ENCODE data around the gene SCNM1. TPM values are rescaled to one million over a fixed set of nuclear protein-coding genes. Genes with fewer than 3 reads are reported as not detected.
A peak's percentile ranks its signal among the peaks of the same experiment; 100 is the strongest.

The SCNM1 gene
- total and polyA plus RNA-seq, 2 experiments from 2014 or later: 27.1 to 92.3 TPM

DNA sequence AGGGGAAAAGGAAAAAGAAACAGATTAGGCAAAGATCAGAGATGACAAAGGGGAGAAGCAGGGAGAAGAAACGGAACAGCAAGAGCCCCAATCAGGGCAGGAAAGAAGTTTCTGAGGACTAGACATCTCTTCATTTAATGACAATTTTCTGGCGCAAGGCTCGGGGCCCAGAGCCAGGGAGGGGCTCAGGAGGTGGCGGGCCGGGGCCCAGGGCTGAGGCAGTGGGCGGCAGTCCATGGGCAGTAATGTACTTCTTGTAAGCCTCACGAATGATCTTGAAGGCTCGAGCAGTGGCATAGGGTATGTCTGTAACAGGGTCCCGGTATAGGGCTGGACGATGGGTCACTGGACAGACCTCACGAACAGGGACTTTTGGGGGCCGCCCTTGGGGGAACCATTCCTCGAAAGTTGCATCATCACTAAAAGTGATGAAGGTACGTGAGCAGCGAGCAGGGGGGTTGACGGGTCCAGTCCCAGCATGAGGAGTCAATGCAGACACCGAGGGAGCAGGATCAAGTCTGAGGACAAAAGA lies 10.6 kb downstream of the SCNM1 start:
- Mint-ChIP-seq H3K27ac (peak overlapping the region; percentile 68; the same call in 1 of the 2 replicates), H3K9me3 (no peaks in the 10 kb centered on the region), H3K4me1 (no peaks in the 10 kb centered on the region), H3K27me3 (ENCODE audit: insufficient read depth, low read depth, poor library complexity) (peaks cover 5% of the 10 kb centered on the region), H3K4me3 (no peak overlapping the region), H3K36me3 (ENCODE audit: low read depth) (peaks cover 66% of the 10 kb centered on the region)
- DNase-seq (ENCODE audit: low spot score): no peak
- H3K27me3 ChIP-seq (ENCODE audit: insufficient read depth): no peaks in the 10 kb centered on the region
- no peak overlapping the region for H3K4me3 ChIP-seq
- H2AFZ ChIP-seq: no peak overlapping the region
- no peak overlapping the region for H3K27ac ChIP-seq (ENCODE audit: low read depth)
- H3K4me1 ChIP-seq (ENCODE audit: insufficient read depth): no peaks in the 10 kb centered on the region
- no peaks in the 10 kb centered on the region for H3K79me2 ChIP-seq (replicated peaks; ENCODE audit: insufficient read depth)
- TF ChIP-seq CTCF (conservative IDR thresholded peaks at IDR 0.05; ENCODE audit: low read depth in 2 of 2) (no peak), NANOG (IDR thresholded peaks at IDR 0.05; ENCODE audit: borderline replicate concordance) (no peak), STAT1 (IDR thresholded peaks at IDR 0.05; ENCODE audit: unreplicated experiment) (no peak), POLR2AphosphoS5 (IDR thresholded peaks at IDR 0.05; ENCODE audit: low read depth) (no peak), ZNF331 (CRISPR knock-in tag; IDR thresholded peaks at IDR 0.05; ENCODE audit: low read depth) (no peak), CREB1 (CRISPR knock-in tag; IDR thresholded peaks at IDR 0.05; ENCODE audit: low read depth) (no peak), REST (IDR thresholded peaks at IDR 0.05; ENCODE audit: unreplicated experiment) (no peak), ZNF114 (CRISPR knock-in tag; IDR thresholded peaks at IDR 0.05) (no peak), EZH2 (IDR thresholded peaks at IDR 0.05; ENCODE audit: low read depth, unreplicated experiment) (no peak), JUNB (IDR thresholded peaks at IDR 0.05; ENCODE audit: unreplicated experiment) (no peak)
- TF ChIP-seq, protein P1, sequence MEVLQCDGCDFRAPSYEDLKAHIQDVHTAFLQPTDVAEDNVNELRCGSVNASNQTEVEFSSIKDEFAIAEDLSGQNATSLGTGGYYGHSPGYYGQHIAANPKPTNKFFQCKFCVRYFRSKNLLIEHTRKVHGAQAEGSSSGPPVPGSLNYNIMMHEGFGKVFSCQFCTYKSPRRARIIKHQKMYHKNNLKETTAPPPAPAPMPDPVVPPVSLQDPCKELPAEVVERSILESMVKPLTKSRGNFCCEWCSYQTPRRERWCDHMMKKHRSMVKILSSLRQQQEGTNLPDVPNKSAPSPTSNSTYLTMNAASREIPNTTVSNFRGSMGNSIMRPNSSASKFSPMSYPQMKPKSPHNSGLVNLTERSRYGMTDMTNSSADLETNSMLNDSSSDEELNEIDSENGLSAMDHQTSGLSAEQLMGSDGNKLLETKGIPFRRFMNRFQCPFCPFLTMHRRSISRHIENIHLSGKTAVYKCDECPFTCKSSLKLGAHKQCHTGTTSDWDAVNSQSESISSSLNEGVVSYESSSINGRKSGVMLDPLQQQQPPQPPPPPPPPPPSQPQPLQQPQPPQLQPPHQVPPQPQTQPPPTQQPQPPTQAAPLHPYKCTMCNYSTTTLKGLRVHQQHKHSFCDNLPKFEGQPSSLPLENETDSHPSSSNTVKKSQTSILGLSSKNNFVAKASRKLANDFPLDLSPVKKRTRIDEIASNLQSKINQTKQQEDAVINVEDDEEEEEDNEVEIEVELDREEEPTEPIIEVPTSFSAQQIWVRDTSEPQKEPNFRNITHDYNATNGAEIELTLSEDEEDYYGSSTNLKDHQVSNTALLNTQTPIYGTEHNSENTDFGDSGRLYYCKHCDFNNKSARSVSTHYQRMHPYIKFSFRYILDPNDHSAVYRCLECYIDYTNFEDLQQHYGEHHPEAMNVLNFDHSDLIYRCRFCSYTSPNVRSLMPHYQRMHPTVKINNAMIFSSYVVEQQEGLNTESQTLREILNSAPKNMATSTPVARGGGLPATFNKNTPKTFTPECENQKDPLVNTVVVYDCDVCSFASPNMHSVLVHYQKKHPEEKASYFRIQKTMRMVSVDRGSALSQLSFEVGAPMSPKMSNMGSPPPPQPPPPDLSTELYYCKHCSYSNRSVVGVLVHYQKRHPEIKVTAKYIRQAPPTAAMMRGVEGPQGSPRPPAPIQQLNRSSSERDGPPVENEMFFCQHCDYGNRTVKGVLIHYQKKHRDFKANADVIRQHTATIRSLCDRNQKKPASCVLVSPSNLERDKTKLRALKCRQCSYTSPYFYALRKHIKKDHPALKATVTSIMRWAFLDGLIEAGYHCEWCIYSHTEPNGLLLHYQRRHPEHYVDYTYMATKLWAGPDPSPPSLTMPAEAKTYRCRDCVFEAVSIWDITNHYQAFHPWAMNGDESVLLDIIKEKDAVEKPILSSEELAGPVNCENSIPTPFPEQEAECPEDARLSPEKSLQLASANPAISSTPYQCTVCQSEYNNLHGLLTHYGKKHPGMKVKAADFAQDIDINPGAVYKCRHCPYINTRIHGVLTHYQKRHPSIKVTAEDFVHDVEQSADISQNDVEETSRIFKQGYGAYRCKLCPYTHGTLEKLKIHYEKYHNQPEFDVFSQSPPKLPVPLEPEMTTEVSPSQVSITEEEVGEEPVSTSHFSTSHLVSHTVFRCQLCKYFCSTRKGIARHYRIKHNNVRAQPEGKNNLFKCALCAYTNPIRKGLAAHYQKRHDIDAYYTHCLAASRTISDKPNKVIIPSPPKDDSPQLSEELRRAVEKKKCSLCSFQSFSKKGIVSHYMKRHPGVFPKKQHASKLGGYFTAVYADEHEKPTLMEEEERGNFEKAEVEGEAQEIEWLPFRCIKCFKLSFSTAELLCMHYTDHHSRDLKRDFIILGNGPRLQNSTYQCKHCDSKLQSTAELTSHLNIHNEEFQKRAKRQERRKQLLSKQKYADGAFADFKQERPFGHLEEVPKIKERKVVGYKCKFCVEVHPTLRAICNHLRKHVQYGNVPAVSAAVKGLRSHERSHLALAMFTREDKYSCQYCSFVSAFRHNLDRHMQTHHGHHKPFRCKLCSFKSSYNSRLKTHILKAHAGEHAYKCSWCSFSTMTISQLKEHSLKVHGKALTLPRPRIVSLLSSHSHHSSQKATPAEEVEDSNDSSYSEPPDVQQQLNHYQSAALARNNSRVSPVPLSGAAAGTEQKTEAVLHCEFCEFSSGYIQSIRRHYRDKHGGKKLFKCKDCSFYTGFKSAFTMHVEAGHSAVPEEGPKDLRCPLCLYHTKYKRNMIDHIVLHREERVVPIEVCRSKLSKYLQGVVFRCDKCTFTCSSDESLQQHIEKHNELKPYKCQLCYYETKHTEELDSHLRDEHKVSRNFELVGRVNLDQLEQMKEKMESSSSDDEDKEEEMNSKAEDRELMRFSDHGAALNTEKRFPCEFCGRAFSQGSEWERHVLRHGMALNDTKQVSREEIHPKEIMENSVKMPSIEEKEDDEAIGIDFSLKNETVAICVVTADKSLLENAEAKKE (CRISPR knock-in tag; IDR thresholded peaks at IDR 0.05): no peak
- TF ChIP-seq, protein P2, sequence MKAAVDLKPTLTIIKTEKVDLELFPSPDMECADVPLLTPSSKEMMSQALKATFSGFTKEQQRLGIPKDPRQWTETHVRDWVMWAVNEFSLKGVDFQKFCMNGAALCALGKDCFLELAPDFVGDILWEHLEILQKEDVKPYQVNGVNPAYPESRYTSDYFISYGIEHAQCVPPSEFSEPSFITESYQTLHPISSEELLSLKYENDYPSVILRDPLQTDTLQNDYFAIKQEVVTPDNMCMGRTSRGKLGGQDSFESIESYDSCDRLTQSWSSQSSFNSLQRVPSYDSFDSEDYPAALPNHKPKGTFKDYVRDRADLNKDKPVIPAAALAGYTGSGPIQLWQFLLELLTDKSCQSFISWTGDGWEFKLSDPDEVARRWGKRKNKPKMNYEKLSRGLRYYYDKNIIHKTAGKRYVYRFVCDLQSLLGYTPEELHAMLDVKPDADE (IDR thresholded peaks at IDR 0.05): no peak
- no peaks in the 10 kb centered on the region for H3K9me2 ChIP-seq (ENCODE audit: insufficient read depth)
- peaks cover 10% of the 10 kb centered on the region for H3K36me3 ChIP-seq (ENCODE audit: insufficient read depth)
- no peaks in the 10 kb centered on the region; the same call in 1 of the 2 replicates for H4K20me1 ChIP-seq (replicated peaks; ENCODE audit: insufficient read depth)
- no peak overlapping the region for H3K4me2 ChIP-seq
- ATAC-seq: no peak
- 0 out of 2 replicates have a peak, but pooled peaks cover 4% of the 10 kb centered on the region for H3F3A ChIP-seq (replicated peaks; ENCODE audit: low read depth)

All from GM23338 (cell line).